HL-60 (cell line): ENCODE results near the gene B9D2.

Experiments used
- DNase-seq, 2 experiments: peaks; one replicate each; pipeline ENCODE4 v3.0.0-alpha.2; 2010 to 2020; ENCODE audit warnings: low read depth in 1 of 2, low spot score in 1 of 2
- H3K27ac ChIP-seq: fragments of 250-450 bp; sonication (Bioruptor Pico); replicated peaks from 2 replicates; pipeline ENCODE4 v1.5.1; 2020; ENCODE audit warnings: mild to moderate bottlenecking, moderate library complexity
- H3K27me3 ChIP-seq: fragments of 250-450 bp; sonication (Bioruptor Pico); 2 replicates; pipeline ENCODE4 v1.5.1; 2021; ENCODE audit warnings: mild to moderate bottlenecking, moderate library complexity; ENCODE audit not compliant: insufficient read depth, poor library complexity, severe bottlenecking
- H3K4me3 ChIP-seq: replicated peaks from 2 replicates; pipeline ENCODE4 v1.5.1; 2011; ENCODE audit warnings: mild to moderate bottlenecking, control low read depth, low read length; ENCODE audit not compliant: insufficient read depth
- GABPA ChIP-seq: IDR thresholded peaks from 2 replicates; pipeline ENCODE4 v1.6.1; 2012; ENCODE audit warnings: low read depth
- POLR2AphosphoS5 ChIP-seq: IDR thresholded peaks from 2 replicates; pipeline ENCODE4 v1.6.1; 2012; ENCODE audit warnings: low read depth
- SPI1 ChIP-seq: IDR thresholded peaks from 2 replicates; pipeline ENCODE4 v1.6.1; 2012; ENCODE audit warnings: low read depth, mild to moderate bottlenecking, borderline replicate concordance
- TF ChIP-seq, protein P1 (sequence below): IDR thresholded peaks from 2 replicates; pipeline ENCODE4 v1.6.1; 2012; ENCODE audit warnings: low read depth; ENCODE audit not compliant: insufficient replicate concordance
- TF ChIP-seq, protein P2 (sequence below): IDR thresholded peaks from one replicate; pipeline ENCODE4 v1.5.1; 2011; ENCODE audit warnings: low read length, control low read depth, inconsistent platforms; ENCODE audit not compliant: insufficient read depth

B9D2 gene

DNA sequence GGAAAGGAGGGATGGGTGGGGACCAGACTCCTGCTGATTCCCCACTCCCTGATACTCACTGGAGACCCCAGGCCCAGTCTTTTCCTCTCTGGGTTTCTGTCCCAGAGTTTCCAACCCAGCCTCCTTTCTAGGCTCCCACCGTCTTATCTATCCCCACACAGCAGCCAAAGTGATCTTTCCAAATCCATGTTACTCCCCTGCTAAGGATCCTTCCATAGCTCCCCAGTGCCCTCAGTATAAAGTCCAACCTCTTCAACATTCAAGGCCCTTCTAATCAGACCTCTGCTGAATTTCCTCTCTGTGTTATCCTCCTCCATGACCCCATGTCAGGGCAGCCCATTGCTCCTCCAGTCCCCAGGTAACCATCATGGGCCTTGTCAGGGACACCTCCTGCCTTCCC, 8.9 kb downstream of the B9D2 start:
- Histone ChIP-seq H3K27me3 (no peaks in the 10 kb centered on the region), H3K4me3 (no peak overlapping the region), H3K27ac (no peak overlapping the region)
- no peak for TF ChIP-seq POLR2AphosphoS5
- TF ChIP-seq, protein P1, sequence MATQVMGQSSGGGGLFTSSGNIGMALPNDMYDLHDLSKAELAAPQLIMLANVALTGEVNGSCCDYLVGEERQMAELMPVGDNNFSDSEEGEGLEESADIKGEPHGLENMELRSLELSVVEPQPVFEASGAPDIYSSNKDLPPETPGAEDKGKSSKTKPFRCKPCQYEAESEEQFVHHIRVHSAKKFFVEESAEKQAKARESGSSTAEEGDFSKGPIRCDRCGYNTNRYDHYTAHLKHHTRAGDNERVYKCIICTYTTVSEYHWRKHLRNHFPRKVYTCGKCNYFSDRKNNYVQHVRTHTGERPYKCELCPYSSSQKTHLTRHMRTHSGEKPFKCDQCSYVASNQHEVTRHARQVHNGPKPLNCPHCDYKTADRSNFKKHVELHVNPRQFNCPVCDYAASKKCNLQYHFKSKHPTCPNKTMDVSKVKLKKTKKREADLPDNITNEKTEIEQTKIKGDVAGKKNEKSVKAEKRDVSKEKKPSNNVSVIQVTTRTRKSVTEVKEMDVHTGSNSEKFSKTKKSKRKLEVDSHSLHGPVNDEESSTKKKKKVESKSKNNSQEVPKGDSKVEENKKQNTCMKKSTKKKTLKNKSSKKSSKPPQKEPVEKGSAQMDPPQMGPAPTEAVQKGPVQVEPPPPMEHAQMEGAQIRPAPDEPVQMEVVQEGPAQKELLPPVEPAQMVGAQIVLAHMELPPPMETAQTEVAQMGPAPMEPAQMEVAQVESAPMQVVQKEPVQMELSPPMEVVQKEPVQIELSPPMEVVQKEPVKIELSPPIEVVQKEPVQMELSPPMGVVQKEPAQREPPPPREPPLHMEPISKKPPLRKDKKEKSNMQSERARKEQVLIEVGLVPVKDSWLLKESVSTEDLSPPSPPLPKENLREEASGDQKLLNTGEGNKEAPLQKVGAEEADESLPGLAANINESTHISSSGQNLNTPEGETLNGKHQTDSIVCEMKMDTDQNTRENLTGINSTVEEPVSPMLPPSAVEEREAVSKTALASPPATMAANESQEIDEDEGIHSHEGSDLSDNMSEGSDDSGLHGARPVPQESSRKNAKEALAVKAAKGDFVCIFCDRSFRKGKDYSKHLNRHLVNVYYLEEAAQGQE: no peak
- TF ChIP-seq GABPA: no peak
- no peak for DNase-seq

DNA sequence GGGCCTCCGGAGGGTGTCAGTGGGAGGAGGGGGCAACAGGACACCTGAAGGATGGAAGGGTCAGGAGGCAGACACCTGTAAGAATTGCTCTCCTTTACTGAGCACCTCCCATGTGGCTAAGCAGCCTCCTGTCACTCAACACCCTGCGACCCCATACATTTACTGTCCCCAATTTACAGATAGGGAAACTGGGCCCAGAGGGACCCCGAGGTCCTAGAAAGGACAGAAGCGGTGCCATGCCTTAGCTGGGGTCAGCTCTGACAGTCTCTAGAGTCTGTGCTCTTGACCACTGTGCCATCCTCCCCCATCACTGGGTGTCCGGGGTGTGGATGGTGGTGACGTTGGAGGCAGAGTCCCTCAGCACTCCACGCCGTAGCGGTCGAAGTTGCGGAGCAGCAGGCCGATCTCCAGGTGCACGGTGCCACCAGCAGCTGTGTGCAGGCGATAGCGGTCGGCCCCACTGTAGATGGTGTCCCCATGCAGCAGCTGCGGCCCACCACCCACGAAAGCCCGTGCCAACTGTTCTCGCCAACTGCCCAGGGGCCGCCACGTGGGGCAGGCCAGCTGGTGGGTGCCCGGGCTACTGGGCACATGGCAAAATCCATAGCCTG, 9.5 kb downstream of the B9D2 start:
- H3K27me3 ChIP-seq: no peaks in the 10 kb centered on the region
- no peak overlapping the region for H3K27ac ChIP-seq
- DNase-seq: no peak
- TF ChIP-seq, protein P1: no peak
- TF ChIP-seq, protein P2, sequence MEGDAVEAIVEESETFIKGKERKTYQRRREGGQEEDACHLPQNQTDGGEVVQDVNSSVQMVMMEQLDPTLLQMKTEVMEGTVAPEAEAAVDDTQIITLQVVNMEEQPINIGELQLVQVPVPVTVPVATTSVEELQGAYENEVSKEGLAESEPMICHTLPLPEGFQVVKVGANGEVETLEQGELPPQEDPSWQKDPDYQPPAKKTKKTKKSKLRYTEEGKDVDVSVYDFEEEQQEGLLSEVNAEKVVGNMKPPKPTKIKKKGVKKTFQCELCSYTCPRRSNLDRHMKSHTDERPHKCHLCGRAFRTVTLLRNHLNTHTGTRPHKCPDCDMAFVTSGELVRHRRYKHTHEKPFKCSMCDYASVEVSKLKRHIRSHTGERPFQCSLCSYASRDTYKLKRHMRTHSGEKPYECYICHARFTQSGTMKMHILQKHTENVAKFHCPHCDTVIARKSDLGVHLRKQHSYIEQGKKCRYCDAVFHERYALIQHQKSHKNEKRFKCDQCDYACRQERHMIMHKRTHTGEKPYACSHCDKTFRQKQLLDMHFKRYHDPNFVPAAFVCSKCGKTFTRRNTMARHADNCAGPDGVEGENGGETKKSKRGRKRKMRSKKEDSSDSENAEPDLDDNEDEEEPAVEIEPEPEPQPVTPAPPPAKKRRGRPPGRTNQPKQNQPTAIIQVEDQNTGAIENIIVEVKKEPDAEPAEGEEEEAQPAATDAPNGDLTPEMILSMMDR: no peak
- TF ChIP-seq SPI1 (no peak), POLR2AphosphoS5 (no peak), GABPA (no peak)
- peak overlapping the region; percentile 91 for H3K4me3 ChIP-seq

DNA sequence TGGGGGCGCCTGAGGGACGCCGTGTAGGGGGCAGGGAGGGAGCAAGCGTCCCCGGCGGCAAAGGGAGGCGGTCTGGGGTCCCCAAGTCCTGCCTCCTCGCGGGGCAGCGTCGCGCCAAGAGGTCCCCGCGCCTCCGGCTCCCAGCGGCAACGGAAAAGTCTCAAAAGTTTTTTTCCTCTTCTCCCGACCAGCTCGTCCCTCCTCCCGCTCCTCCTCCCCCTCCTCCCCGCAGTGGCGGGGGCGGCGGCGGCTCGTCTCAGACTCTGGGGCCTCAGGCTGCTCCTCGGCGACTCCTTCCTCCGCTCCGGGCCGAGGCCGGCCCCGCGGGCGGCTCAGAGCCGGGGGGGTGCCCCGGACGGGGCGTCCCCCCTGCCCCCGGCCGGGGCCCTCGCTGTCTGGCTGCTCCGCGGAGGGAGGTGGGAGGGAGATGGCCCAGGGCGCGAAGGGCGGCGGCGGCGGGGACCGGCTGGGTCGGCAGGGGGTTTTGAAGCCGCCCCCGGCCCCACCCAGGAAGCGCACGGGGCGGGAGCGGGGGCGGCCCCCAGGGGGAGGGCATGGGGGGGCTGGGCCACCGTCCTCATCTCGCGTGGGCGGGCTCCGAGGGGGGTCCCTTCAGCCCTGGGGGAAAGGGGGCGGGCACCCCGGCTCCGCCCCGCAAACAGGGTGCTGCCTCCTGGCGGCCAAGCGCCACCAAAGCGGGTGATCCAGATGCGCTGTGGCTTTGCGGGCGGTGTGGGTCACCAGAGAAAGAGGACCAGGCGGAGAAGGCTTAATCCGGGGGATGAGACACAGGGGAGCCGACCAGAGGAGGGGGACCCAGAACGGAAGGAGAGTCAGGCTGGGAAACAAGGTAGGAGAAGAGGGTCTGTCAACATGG, 10.2 kb downstream of the B9D2 start, which contains the start of gene TGFB1:
Gene TGFB1, minus strand, starts transcription at position 457 of the 877 bp plus-strand sequence. CDS start 878 bp downstream, outside the sequence.
- DNase-seq: peak; percentile 85 to 86
- H3K4me3 ChIP-seq: peak within 1 kb of the TSS; percentile 91
- no peaks in the 10 kb centered on the region for H3K27me3 ChIP-seq
- H3K27ac ChIP-seq: peak within 1 kb of the TSS; percentile 77
- TF ChIP-seq SPI1 (no peak), POLR2AphosphoS5 (peak; percentile 61)
- TF ChIP-seq, protein P2: peak; percentile 62
